ENCODE measurements around the gene KRT2.

Gene KRT2

GRCh38 chr12:52662093-52662917 is 10.3 kb upstream of the KRT2 start:
- DNase-seq, result no peak

GRCh38 chr12:52661668-52662067 is 9.7 kb upstream of the KRT2 start:
- no peak for DNase-seq

DNA sequence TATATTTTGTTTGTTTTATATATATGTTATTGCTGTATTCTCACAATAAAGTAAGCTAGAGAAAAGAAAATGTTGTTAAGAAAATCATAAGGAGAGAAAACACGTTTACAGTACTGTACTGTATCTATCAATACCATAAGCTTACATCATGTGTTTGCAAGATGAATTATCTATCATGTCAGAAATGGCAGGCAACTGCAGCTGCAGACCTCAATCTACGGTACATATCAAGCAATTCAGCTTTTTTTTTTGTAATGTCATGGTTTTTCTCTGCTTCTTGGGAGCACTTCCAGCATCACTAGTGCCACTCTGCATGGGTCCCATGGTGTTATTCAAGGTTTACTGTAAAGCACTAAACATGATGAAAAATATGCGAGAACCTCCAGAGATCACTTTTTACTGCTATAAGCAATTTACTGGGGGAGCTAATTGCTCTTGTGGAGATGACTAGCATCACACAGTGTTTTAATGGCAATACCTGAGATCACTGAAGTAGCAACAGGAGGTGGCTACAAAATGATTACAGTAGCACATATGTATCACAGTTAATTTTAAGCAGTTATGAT is 9.0 kb upstream of the KRT2 start:
- no peak for DNase-seq

DNA sequence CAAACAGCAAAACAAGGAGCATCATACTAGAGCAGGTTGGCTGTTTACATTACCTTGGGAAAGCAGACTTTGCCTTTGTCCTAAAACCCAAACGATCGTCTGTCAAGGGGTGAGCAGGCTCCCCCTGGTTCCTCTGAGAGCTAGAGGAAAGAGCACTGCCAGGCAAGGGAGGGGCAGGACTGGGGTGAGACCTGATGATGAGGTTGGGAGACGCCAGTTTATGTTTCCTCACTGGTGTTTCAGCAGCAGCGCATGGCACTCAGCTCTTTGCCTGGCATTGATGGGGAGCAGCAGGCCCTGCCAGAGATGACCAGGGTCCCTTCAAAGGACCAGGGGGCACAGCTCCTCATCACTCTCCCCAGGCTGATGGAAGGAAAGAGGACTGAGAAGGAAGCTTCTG is 7.9 kb upstream of the KRT2 start:
- no peak for DNase-seq

GRCh38 chr12:52659395-52659794 is 7.4 kb upstream of the KRT2 start:
- no peak for DNase-seq

GRCh38 chr12:52658196-52658595 is 6.2 kb upstream of the KRT2 start:
- DNase-seq, result no peak

DNA sequence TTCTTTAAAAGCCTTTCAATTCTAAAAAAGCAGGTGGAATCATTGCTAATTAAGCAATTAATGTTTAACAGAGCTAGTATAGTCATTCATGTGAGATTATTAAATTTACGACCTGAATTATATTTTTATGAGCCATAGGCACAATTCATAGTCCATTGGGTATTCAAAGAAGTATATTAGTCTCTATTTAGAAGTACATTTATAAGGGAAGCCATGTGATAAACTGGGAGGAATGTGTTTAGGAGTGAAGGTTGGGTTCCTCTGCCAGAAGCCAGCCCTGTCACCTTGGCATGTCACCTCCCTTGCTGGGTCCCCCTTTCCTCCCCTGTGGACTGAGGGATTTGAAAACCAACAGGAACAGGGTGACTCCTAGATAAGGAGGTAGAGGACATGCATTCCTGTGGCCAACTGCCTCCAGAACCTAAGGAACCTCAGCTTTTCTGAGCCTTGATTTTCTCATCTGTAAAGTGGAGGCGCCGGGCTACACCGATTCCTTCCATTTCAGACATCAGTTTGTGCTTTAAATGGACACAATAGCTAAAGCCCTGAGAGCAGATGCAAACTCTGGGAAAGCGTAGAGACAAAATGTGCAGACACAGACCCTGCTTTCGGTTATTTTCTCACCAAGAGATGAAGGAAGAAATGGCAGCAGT is 5.4 kb upstream of the KRT2 start:
- DNase-seq, result no peak

GRCh38 chr12:52656616-52657015 is 4.6 kb upstream of the KRT2 start:
- no peak for DNase-seq

DNA sequence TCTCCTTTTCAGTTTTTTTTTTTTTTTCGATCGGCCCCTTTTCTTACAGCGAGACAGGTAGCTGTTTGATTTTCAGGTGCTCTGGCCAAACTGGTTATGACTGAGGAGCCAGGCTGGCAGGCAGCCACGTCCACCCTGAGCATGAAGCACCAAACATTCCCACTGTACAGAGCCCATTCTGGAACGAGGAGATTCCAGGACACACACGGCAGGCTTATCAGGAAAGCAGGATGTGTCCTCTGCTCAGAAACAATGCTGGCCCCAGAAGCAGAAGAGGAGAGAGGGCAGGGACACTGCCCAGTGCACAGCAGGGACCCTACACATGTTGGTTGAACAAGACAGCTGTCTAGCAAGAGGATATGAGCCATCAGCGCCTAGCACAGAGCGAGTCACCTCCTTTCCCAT is 3.7 kb upstream of the KRT2 start:
- no peak for DNase-seq

DNA sequence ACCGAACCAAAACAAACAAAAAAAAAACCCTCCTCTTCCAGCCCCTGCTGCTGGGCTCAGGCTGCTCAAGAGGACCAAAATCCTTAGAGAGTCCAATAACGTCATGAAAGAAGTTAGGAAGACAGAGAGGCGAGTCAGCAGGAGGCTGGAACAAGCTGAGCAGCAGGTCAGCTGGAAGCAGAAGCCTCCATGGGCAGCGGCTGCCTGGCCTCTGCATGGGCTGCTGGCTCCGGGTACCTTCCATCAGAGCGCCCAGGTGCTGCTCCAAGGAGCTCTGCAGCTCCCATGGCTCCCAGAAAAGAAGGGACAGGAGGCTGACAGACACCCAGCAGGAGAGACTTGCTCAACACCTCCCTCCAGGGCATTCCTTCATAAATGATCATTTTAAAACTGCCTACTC is 3.2 kb upstream of the KRT2 start:
- DNase-seq, result no peak

DNA sequence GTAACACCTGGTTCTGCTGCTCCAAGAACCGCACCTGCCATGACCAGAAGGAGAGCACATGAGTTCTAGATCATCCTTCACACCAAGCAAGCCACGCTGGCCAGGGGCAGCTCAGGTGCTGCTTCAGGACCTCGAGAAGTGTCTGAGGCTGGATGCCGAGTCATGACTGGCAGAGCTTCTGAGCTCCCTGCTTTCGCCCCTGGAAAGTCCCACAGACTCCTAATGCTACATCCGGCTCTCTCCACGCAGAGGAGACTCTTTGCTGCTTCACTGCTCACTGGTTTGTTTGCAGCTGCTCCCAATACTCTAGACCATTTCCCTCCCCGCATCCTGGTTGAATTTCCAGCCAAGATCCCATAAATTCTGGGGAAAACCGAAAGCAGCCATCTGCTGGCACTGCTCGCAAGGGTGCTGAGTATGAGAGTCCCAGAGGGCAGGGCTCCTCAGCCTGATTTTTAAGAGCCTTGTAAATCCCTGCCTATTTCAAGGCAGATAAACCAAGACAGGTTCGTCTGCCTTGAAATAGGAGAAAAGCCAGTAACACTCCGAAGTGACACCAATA is 1.4 kb downstream of the KRT2 start:
- DNase-seq, result no peak

- DNase-seq, result no peak
These were observed 2.9 kb downstream of the KRT2 start for GRCh38 chr12:52649066-52649465.

GRCh38 chr12:52648012-52648550 is 3.9 kb downstream of the KRT2 start:
- no peak for DNase-seq

GRCh38 chr12:52647601-52648000 is 4.4 kb downstream of the KRT2 start:
- DNase-seq, result no peak

GRCh38 chr12:52646613-52647012 is 5.4 kb downstream of the KRT2 start:
- no peak for DNase-seq

GRCh38 chr12:52645982-52646381 is 6.0 kb downstream of the KRT2 start:
- DNase-seq, result no peak

GRCh38 chr12:52645120-52645761 is 6.8 kb downstream of the KRT2 start:
- no peak for DNase-seq

GRCh38 chr12:52644078-52644415 is 8.0 kb downstream of the KRT2 start:
- no peak for DNase-seq

GRCh38 chr12:52643233-52644077 is 8.6 kb downstream of the KRT2 start:
- no peak for DNase-seq

DNA sequence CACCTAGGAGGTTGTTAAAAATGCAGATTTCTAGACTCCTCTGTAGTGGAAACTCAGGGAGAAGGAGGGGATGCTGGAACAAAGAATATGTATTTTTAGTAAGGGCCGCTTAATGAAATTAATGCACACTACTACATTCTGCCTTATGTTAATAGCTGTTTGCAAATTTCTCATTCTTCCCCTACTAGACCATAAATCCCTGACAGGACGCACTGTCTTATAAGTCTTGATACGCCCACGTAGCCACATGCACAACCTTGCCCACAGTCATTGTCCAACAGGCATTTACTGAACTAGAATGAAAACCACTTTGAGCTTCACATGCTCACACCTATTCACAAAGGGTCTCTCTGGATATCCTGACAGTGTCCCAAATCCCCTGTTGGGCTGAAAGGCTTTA is 10.5 kb downstream of the KRT2 start:
- no peak for DNase-seq

DNA sequence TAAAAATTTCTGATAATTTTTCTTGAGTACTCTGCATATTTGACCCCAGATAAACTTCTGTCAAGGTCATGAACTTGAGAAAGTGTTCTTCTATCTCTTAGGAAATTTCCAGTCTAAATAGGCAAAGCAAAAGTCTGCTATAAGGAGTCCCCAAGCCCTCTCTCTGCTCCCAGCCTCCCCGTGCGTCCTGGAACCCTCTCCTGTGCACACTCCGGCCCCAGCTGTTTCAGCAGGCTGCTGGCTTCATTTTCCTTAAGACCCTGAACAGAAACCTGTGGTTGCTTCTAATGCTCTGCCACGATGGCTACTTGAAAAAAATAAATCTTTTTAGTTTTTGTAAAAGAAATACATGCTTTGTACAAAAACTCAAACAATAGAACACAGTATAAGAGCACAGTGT is 14.7 kb downstream of the KRT2 start:
- DNase-seq, result no peak

- DNase-seq, result no peak
These were observed 15.3 kb downstream of the KRT2 start for GRCh38 chr12:52636592-52637258.

Measured in activated CD4-positive, alpha-beta T cell treated with anti-CD3 and anti-CD28 coated beads, Interleukin-2, amount 50 U/mL, for 48 hours (primary cell).